Kidney (tissue), 14 donors: Measurements from ENCODE around the gene TSC22D3. TPM values are rescaled to one million over a fixed set of nuclear protein-coding genes. Genes with fewer than 3 reads are reported as not detected.

Experiments
- DNase-seq, 5 donors: peaks; one replicate each; pipeline ENCODE4 v3.0.0-alpha.2; 2013 to 2020
- FAIRE-seq: peaks from 2 replicates; lab custom pipeline; 2012; peaks lifted over from hg19 to GRCh38; lab: Jason Lieb, UNC
- H3K27ac ChIP-seq, 2 donors: one replicate each; pipeline ENCODE4 v1.7.0; 2013; ENCODE audit warnings: low read depth in 2 of 2, low read length in 2 of 2, inconsistent platforms in 1 of 2
- H3K27me3 ChIP-seq: one replicate; pipeline ENCODE4 v1.7.1; 2013; ENCODE audit warnings: low read length, inconsistent platforms; ENCODE audit not compliant: control insufficient read depth, insufficient read depth
- H3K36me3 ChIP-seq, 3 donors: one replicate each; pipeline versions ENCODE4 v1.7.0 to v1.7.1; 2013; ENCODE audit warnings: low read length in 3 of 3, control low read depth in 1 of 3, inconsistent platforms in 1 of 3; ENCODE audit not compliant: insufficient read depth in 3 of 3, control insufficient read depth in 2 of 3
- H3K4me1 ChIP-seq, 3 donors: one replicate each; pipeline versions ENCODE4 v1.7.0 to v1.7.1; 2013; ENCODE audit warnings: low read length in 3 of 3, inconsistent platforms in 1 of 3, low read depth in 1 of 3; ENCODE audit not compliant: control insufficient read depth in 2 of 3, insufficient read depth in 2 of 3
- H3K4me3 ChIP-seq, 3 donors: one replicate each; pipeline versions ENCODE4 v1.7.0 to v1.8.1; 2013; ENCODE audit warnings: low read length in 3 of 3, control low read depth in 1 of 3, inconsistent platforms in 1 of 3
- H3K9ac ChIP-seq, 3 donors: one replicate each; pipeline versions ENCODE4 v1.7.0 to v1.7.1; 2013; ENCODE audit warnings: low read length in 3 of 3, control low read depth in 1 of 3, inconsistent platforms in 1 of 3
- H3K9me3 ChIP-seq, 3 donors: one replicate each; pipeline versions ENCODE4 v1.7.0 to v1.7.1; 2013; ENCODE audit warnings: low read length in 3 of 3, control low read depth in 1 of 3, inconsistent platforms in 1 of 3; ENCODE audit not compliant: control insufficient read depth in 2 of 3, insufficient read depth in 1 of 3
- CTCF ChIP-seq: IDR thresholded peaks from 3 replicates; pipeline ENCODE4 v1.5.1; 2012; ENCODE audit warnings: mild to moderate bottlenecking, moderate library complexity, borderline replicate concordance; ENCODE audit not compliant: insufficient read depth; ENCODE audit errors: extremely low read depth
- intact Hi-C: fragments of 100-400 bp; cut with DNase I; formaldehyde crosslinking; loops from one replicate; pipeline ENCODE4 v1.11.1; 2022
- polyA plus RNA-seq: library from polyadenylated mRNA; stranded (reverse); fragments of 350-450 nt; fragmentation: Illumina TruSeq; extraction: RNeasy Lipid Tissue Mini Kit (QIAGEN cat#74804); gene quantifications from one replicate; pipeline ENCODE4 v1.2.3, GENCODE V29; 2014; ENCODE audit warnings: low read depth, low replicate concordance; ENCODE audit not compliant: insufficient read depth
- total RNA-seq: library from RNA; stranded (reverse); fragmentation: NEBNext Ultra II Directional; extraction: Animal tissue kit (Norgen Biotek cat#: 25700); gene quantifications from one replicate; pipeline ENCODE4 v1.2.1, GENCODE V29; 2021
- donor health status: control.
- donor health status: control.
- donor health status: control.
- donor health status: control.
- donor health status: control.
- donor health status: DM: yes; HTN: yes; CAD: no.
- donor health status: Normal renal cell carcinoma (clear cell type).

Gene TSC22D3
- total and polyA plus RNA-seq, 2 donors from 2014 or later = 160 to 320 TPM

DNA sequence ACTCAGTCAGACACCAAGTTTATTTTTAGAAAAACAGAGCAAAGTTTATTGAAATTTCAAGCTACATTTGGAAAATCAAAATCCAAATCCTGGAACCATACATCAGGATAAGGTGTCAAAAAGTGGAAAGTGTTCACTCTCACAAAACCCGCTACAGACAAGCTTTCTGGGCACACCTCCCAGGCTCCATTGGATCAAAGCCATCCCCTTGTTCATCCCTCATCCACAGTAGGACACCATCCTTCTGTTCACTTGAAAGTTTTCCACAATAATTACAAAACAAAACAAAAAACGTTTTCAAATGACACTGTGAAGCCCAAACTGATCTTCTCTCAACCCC lies 62.4 kb downstream of the TSC22D3 start:
- no peak for TF ChIP-seq CTCF
- H3K9ac ChIP-seq = peak overlapping the region in 1 of 3 donors; percentile 34

GRCh38 chrX:107712231-107713202 lies 63.1 kb downstream of the TSC22D3 start:
- no peaks in the 10 kb centered on the region for H3K9me3 ChIP-seq
- no peak for TF ChIP-seq CTCF
- no peak overlapping the region for H3K4me3 ChIP-seq
- peak overlapping the region in 1 of 3 donors; percentile 34 for H3K9ac ChIP-seq
- intact Hi-C loops = no loop called here
- DNase-seq (peak in 1 of 5 donors; percentile 14), FAIRE-seq (no peak)
- peaks cover 0 to 17% (median 5%) of the 10 kb centered on the region in 3 donors for H3K4me1 ChIP-seq
- peak overlapping the region; percentile 51 to 88 for H3K27ac ChIP-seq
- peaks cover 0 to 19% (median 12%) of the 10 kb centered on the region in 3 donors for H3K36me3 ChIP-seq
- H3K27me3 ChIP-seq = no peaks in the 10 kb centered on the region

More for the DNA sequence above, 62.4 kb downstream of the TSC22D3 start:
- H3K4me3 ChIP-seq = peak overlapping the region in 2 of 3 donors; percentile 89 to 97
- H3K36me3 ChIP-seq = peaks cover 0 to 19% (median 12%) of the 10 kb centered on the region in 3 donors
- FAIRE-seq (no peak), DNase-seq (no peak)
- intact Hi-C loops = no loop called here
- H3K27ac ChIP-seq = peak overlapping the region; percentile 51 to 88
- H3K27me3 ChIP-seq = peaks cover 1% of the 10 kb centered on the region
- H3K4me1 ChIP-seq = peaks cover 0 to 19% (median 10%) of the 10 kb centered on the region in 3 donors
- no peaks in the 10 kb centered on the region for H3K9me3 ChIP-seq

- no peak overlapping the region for H3K9ac ChIP-seq
- H3K9me3 ChIP-seq = no peaks in the 10 kb centered on the region
- FAIRE-seq (no peak), DNase-seq (peak in 1 of 5 donors; percentile 9)
- intact Hi-C loops = no loop called here
- H3K36me3 ChIP-seq = peaks cover 0 to 19% (median 12%) of the 10 kb centered on the region in 3 donors
- H3K27me3 ChIP-seq = no peaks in the 10 kb centered on the region
- H3K27ac ChIP-seq = peak overlapping the region; percentile 51 to 77
- H3K4me3 ChIP-seq = no peak overlapping the region
- H3K4me1 ChIP-seq = peaks cover 0 to 12% (median 0%) of the 10 kb centered on the region in 3 donors
- TF ChIP-seq CTCF = no peak
Observed at GRCh38 chrX:107711521-107712181, 63.9 kb downstream of the TSC22D3 start.
